ENCODE data around the gene ZNHIT3.
"Not testable (repeated sequence)": the region's sequence is repeated elsewhere in the genome, so short reads cannot be mapped to it uniquely, and the experiment has no call there.

The ZNHIT3 gene

GRCh38 chr17:36485027-36485426, 1.5 kb upstream of the ZNHIT3 start:
- no peak for FAIRE-seq

GRCh38 chr17:36485805-36486203, 677 bp upstream of the ZNHIT3 start:
- no peak for FAIRE-seq

DNA sequence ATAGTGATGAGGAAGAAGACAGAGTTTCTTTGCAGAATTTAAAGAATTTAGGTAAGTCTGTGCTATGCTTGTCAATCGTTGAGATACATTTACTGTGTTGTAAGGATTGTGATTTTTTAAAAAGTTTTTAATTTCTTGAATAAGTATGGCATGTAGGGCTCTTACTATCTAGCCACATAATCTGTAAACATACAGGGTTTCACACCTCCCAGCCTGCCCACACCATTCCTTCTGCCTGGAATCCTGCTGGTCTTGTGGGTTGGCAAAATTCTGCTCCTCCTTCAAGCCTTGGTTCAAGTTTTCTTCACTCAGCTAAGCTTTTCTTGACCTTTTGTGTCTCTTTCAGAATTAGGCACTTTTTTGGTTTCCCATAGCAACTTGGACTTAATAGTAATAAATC, 7.5 kb downstream of the ZNHIT3 start:
- no peak for FAIRE-seq

GRCh38 chr17:36494674-36495073, 8.2 kb downstream of the ZNHIT3 start:
- FAIRE-seq, result no peak

- no peak for FAIRE-seq
Observed at GRCh38 chr17:36495076-36495578, 8.6 kb downstream of the ZNHIT3 start.

DNA sequence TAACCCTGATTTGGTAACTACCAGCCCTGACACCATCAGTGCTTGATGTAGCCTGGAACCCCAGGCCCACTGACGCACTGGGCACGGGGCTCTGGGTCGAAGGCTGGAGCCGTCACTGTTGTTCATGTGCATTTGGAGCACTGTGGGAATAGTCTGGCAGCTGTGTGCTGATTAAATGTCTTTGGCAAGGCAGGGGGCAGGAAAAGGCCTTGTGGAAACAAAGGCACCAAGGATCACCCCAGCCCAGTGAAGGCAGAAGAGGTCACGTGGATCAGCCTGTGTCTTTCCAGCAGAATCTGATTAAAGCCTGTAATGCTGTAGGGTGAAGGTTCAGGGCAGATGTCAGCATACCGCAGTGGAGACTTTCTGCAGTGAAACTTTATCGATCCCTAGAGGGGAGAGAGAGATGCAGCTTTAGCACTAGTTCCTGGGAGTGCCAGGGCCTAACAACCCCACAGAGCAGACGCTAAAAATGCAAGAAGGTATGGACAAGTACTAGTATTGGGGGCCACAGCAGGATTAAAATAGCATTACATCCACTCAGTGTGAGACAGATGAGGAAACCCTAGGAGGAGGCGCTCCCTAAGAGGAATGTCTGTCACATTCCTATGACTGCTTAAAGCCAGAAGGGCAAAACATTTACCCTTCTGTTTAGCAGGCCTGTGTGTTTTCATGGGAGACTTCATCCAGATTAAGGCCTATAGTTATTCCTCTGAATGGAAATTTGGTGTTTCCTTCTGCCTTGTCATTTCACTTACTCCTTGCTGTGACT, 9.7 kb downstream of the ZNHIT3 start:
- FAIRE-seq, result no peak

- no peak for FAIRE-seq
Observed at GRCh38 chr17:36498155-36498554, 11.7 kb downstream of the ZNHIT3 start.

- no peak for FAIRE-seq
Observed at GRCh38 chr17:36498560-36499300, 12.2 kb downstream of the ZNHIT3 start.

GRCh38 chr17:36500745-36501225, 14.3 kb downstream of the ZNHIT3 start:
- no peak for FAIRE-seq

- FAIRE-seq, result no peak
Observed at GRCh38 chr17:36501351-36501750, 14.9 kb downstream of the ZNHIT3 start.

DNA sequence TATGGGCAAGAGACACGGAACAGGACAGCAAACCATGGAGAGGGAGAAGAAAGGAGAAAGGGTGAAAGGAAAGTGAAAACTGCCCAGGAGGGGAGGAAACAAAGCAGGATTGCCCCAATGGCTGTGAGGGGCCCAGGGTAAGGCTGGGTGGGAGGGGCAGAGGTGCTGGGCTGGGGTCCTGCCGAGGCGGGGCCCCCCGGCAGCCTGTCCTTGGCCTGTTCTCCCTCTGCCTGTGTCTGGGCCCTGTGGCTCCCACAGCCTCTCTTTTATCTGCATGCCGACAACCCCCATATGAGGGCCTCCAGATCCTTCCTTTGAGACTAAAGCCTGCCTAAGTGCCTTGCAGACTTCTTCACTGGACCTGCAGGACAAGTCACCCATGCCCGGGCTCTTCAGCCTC, 15.5 kb downstream of the ZNHIT3 start:
- FAIRE-seq, result no peak

DNA sequence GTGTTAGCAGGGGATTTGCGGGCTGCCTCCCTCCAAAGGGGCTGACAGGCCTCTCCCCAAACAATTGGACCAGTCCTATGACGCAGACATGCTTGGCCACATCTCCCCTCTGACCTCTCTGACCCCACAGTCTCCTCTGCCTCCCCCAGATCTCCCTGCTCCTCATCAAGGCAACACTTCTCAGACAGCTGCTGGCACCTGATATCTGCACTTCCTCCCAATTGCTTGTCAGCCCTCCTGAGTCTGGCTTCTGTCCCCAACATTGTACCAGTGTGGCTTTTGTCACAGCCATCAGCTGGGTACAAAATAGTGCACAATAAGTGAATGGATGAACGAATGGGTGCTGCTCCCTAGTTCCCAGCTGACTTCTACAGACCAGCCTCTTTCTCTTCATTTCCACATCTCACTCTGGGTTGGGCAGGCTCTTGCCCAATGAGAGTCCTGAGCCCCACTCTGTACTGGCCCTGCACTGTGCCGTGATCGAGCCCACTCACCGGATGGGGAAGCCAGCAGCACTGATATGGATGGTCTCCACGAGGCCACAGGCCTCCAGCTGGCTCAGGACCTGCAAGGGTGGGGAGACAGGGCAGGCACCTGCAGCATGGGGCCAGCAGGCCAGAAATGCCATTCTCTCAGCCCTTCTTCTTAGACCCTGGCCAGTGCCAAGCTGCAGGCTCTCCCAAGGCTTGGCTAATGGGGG, 17.1 kb downstream of the ZNHIT3 start:
- no peak for FAIRE-seq

DNA sequence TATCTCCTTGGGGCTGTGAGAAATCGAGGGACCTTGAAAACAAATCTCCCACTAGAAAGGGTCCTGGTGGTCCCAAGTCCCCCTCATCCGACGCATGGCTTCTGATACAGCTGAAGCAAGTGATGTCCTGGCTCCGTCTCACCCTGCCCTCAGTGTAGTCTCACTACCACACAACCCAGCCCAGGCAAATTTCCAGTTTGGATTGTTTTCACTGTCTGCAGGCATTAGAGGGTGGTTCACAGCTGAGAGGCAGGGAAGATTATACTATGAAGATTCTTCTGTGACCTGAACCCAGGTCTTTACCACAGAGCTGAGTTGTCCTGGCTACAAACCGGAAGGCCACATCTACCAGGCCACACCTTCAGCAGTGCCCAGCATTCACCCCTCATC, 17.7 kb downstream of the ZNHIT3 start:
- FAIRE-seq, result no peak

- no peak for FAIRE-seq
Observed at GRCh38 chr17:36505171-36505570, 18.7 kb downstream of the ZNHIT3 start.

DNA sequence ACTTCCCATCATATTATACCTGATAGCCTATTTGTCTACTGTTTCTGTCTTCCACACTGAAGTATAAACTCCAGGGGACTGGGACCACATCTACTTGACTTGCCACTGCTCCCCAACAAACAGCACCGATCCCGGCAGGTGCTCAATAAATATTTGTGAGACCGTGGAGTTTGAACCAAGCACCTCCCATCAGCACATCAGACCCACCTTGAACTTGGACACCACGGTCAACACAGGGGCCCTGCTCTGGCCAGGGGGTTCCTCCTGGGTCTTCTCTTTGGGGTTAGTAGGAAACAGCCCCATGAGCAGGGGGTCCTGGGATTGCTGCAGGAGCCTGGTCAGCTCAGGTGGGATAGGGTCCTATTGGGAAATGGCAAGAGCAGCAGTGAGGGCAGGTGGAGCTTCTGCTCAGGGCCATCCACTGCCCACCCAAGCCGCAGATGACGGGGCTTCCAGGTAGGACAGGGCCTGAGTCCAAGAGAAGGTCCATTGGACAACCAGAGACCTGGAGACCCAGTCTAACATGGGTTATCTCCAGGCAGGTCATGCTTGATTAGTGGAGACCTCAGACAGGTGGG, 19.9 kb downstream of the ZNHIT3 start:
- FAIRE-seq, result no peak

DNA sequence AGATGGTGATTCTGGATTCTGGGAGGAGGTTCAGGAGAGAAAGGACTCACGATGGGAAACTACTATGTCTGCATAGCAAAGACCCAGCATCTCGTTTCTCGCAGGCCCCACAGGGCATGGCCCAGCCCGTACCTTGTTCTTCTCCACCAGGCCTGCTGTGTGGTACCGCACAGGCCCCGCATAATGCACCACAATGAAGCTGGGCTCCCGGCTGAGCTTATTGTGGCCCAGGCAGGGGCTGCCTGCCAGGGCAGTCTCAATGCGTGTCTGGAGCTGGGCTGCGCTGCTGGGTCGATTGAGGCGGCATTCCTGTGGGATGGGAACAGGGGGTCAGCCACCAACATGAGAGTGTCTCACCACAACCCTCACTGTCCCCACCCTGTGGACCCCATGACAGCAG, 20.4 kb downstream of the ZNHIT3 start:
- FAIRE-seq, result no peak

- FAIRE-seq, result no peak
Observed at GRCh38 chr17:36507266-36507665, 20.8 kb downstream of the ZNHIT3 start.

- not testable (repeated sequence) for FAIRE-seq
Observed at GRCh38 chr17:36508439-36508838, 22.0 kb downstream of the ZNHIT3 start.

GRCh38 chr17:36509272-36509985, 22.9 kb downstream of the ZNHIT3 start:
- no peak for FAIRE-seq

- FAIRE-seq, result no peak
Observed at GRCh38 chr17:36510636-36511035, 24.2 kb downstream of the ZNHIT3 start.

- no peak for FAIRE-seq
Observed at GRCh38 chr17:36511216-36511615, 24.7 kb downstream of the ZNHIT3 start.

DNA sequence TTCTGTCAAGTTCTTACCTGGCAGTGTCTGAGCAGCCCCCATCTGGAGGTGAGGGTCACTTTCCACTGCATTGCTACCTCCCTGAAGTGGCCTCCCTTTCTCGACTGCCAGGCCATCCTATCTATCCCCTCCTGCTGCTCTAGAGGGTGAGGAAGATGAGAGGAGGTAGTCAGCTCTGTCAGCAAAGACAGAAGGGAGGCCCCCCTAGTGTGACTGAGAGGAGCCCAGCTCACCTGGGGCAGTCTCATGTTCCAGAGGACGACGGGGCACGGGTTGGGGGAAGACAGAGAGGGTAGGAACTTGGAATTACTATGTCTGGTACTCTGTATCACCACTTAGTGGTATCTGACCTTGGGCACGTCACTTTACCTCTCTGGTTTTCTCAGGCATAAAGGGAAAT, 26.2 kb downstream of the ZNHIT3 start:
- FAIRE-seq, result no peak

All from endometrium (tissue), 2 donors.